HUES64 (cell line): ENCODE results near the gene RASEF. TPM values are rescaled to one million over a fixed set of nuclear protein-coding genes. Genes with fewer than 3 reads are reported as not detected.
"Not testable (repeated sequence)": the region's sequence is repeated elsewhere in the genome, so short reads cannot be mapped to it uniquely, and the experiment has no call there.

Source experiments
- H3K27ac ChIP-seq: 2 replicates; pipeline ENCODE4 v1.7.0; 2013; ENCODE audit warnings: low read depth, low read length, inconsistent platforms
- H3K27me3 ChIP-seq: 2 replicates; pipeline ENCODE4 v1.6.1; 2013; ENCODE audit warnings: mild to moderate bottlenecking, low read length; ENCODE audit not compliant: insufficient read depth
- H3K36me3 ChIP-seq: 2 replicates; pipeline ENCODE4 v1.6.1; 2013; ENCODE audit warnings: mild to moderate bottlenecking, low read length; ENCODE audit not compliant: insufficient read depth
- H3K4me1 ChIP-seq: 2 replicates; pipeline ENCODE4 v1.6.1; 2013; ENCODE audit warnings: mild to moderate bottlenecking, low read length, moderate library complexity; ENCODE audit not compliant: insufficient read depth
- H3K4me3 ChIP-seq: 2 replicates; pipeline ENCODE4 v1.5.1; 2013; ENCODE audit warnings: mild to moderate bottlenecking, low read length, moderate library complexity
- H3K9ac ChIP-seq: 2 replicates; pipeline ENCODE4 v1.6.1; 2013; ENCODE audit warnings: mild to moderate bottlenecking, low read depth, low read length
- H3K9me3 ChIP-seq: 2 replicates; pipeline ENCODE4 v1.6.1; 2013; ENCODE audit warnings: low read depth, low read length; ENCODE audit not compliant: insufficient read depth
- WGBS: fragments of 150-250, 120-280 bp; methylation state at CpG from one replicate; pipeline ENCODE4 v1.1.7; 2013; ENCODE audit warnings: missing lambda C conversion rate; 5-methylcytosine and 5-hydroxymethylcytosine counted together
- polyA plus RNA-seq, 2 experiments: library from polyadenylated mRNA; stranded (reverse); fragments of 50-300 nt; gene quantifications; one replicate each; pipeline ENCODE4 v1.2.3, GENCODE V29; 2013

RASEF gene
- polyA plus RNA-seq (2013, experiment 1 of 2) = 1.0 TPM
- polyA plus RNA-seq (2013, experiment 2 of 2) = 1.6 TPM

GRCh38 chr9:83062651-83063527 lies at the start of gene RASEF:
Gene RASEF (minus strand): TSS chr9:83063142. CDS start chr9:83062867, 275 bp downstream.
- Histone ChIP-seq H3K4me3 (peak within 1 kb of the TSS; percentile 61), H3K27ac (no peak within 1 kb of the TSS), H3K4me1 (no peaks in the 10 kb centered on the region; the same call in 1 of the 2 replicates), H3K9me3 (no peaks in the 10 kb centered on the region), H3K9ac (peak within 1 kb of the TSS; percentile 58), H3K27me3 (peaks cover 63% of the 10 kb centered on the region), H3K36me3 (no peaks in the 10 kb centered on the region)
- WGBS = 1% methylated on average over 98 of the region's 99 CpGs

DNA sequence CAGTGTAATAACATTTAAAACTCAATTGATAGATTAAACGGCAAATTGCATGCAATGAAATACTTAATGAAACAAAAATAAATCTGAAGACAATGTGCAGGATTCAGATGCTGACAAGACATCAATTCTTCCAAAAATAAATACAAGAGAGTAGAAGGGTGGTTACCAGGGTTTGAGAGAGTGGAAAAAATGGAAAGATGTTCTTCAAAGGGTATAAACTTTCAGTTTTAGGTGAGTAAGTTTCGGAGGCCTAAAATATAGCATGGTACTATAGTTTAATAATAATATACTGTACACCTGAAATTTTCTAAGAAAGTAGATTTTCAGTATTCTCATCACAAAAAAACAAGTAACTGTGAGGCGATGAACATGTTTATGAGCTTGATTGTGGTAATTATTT lies 48.2 kb upstream of the RASEF start:
- H3K9ac ChIP-seq = no peak overlapping the region
- WGBS = no CpG with 5 or more reads among the region's 3 CpGs
- H3K27me3 ChIP-seq = no peaks in the 10 kb centered on the region
- no peaks in the 10 kb centered on the region for H3K36me3 ChIP-seq
- no peak overlapping the region for H3K27ac ChIP-seq
- H3K9me3 ChIP-seq = peaks cover 22% of the 10 kb centered on the region
- no peak overlapping the region for H3K4me3 ChIP-seq
- H3K4me1 ChIP-seq = no peaks in the 10 kb centered on the region

DNA sequence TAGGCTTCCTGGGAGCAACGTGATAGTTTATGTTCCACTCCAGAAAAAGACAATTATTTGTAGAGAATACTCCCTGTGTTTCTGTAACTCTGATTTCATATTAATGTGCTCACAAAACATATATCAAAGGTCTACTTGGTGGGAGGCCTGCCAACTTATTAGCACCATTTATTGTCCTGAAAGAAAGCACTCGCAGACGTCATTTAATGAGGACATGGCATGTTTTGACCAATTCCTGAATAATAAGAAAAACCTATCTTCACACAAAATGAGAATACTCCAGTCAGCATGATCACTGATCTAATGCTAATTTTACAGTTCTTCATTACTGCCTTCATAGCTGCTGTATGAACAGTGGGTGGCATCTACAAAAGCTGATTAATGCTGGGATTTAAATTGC lies 46.4 kb upstream of the RASEF start:
- Histone ChIP-seq H3K27me3 (no peaks in the 10 kb centered on the region), H3K9me3 (peaks cover 14% of the 10 kb centered on the region), H3K36me3 (no peaks in the 10 kb centered on the region), H3K4me3 (no peak overlapping the region), H3K4me1 (no peaks in the 10 kb centered on the region), H3K9ac (no peak overlapping the region), H3K27ac (no peak overlapping the region)
- WGBS = 95% methylated on average over 2 of the region's 3 CpGs

- Histone ChIP-seq H3K36me3 (no peaks in the 10 kb centered on the region), H3K9ac (no peak overlapping the region)
Observed at GRCh38 chr9:83108208-83108607, 45.3 kb upstream of the RASEF start.

DNA sequence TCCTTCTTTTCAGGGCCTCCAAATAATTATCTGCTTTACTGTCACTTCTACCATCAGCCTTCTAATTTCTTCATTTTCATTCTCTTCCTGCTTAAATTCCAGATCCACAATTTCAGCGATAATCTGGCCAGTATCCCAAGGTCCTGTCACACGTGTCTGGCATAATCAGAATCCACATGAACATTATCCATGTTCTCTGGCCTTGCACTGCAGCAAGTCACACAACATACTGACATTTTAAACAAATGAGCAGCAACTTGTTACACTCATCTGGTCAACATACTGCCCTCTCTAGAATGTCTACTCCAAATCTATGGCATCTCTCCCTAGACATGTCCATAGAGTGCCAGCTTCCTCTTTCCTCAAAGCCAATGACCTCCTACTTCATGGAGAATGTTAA lies 43.8 kb upstream of the RASEF start:
- Histone ChIP-seq H3K9me3 (no peaks in the 10 kb centered on the region), H3K9ac (no peak overlapping the region), H3K4me3 (no peak overlapping the region), H3K27me3 (no peaks in the 10 kb centered on the region), H3K4me1 (no peaks in the 10 kb centered on the region), H3K27ac (no peak overlapping the region), H3K36me3 (no peaks in the 10 kb centered on the region)
- 94% methylated on average over 2 of the region's 2 CpGs for WGBS

More at GRCh38 chr9:83108208-83108607, 45.3 kb upstream of the RASEF start:
- no peaks in the 10 kb centered on the region for H3K27me3 ChIP-seq
- H3K4me3 ChIP-seq = no peak overlapping the region
- peaks cover 6% of the 10 kb centered on the region; the same call in 1 of the 2 replicates for H3K9me3 ChIP-seq
- no peaks in the 10 kb centered on the region for H3K4me1 ChIP-seq
- no peak overlapping the region for H3K27ac ChIP-seq

- Histone ChIP-seq H3K9me3 (no peaks in the 10 kb centered on the region), H3K27ac (no peak overlapping the region), H3K9ac (no peak overlapping the region), H3K36me3 (no peaks in the 10 kb centered on the region), H3K4me1 (no peaks in the 10 kb centered on the region), H3K4me3 (no peak overlapping the region), H3K27me3 (no peaks in the 10 kb centered on the region)
- 91% methylated on average over 1 of the region's 1 CpG for WGBS
Observed at GRCh38 chr9:83106263-83106662, 43.3 kb upstream of the RASEF start.

DNA sequence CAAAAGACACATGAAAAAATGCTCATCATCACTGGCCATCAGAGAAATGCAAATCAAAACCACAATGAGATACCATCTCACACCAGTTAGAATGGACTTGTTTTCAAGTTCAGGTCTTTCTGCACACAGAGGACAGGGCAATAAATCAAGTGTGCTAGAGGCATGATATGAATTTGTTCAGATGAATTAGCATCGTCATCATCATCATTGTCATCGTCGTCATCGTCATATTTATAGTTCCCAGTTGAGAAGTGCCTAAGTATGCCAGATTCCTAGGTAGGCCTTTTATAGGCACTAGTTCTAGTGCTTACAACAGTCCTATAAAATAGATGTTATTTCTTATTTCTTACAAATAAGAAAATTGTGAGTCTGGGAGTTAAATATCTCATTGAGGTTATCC lies 34.7 kb upstream of the RASEF start:
- no peak overlapping the region for H3K27ac ChIP-seq
- WGBS = 98% methylated on average over 4 of the region's 4 CpGs
- no peak overlapping the region for H3K9ac ChIP-seq

DNA sequence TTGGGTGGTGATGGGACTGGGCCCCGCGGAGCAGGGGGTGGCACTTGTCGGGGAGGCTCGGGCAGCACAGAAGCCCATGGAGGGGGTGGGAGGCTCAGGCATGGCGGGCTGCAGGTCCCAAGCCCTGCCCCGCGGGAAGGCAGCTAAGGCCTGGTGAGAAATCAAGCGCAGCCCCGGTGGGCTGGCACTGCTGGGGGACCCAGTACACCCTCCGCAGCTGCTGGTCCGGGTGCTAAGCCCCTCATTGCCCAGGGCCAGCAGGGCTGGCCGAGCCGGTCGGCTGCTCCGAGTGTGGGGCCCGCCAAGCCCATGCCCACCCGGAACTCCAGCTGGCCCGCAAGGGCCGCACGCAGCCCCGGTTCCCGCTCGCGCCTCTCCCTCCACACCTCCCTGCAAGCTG lies 30.4 kb upstream of the RASEF start:
- H3K36me3 ChIP-seq, H3K4me3 ChIP-seq, H3K27ac ChIP-seq, H3K27me3 ChIP-seq, H3K9me3 ChIP-seq, H3K4me1 ChIP-seq, H3K9ac ChIP-seq: not testable (repeated sequence)
- 96% methylated on average over 24 of the region's 24 CpGs for WGBS

More for the DNA sequence above, 34.7 kb upstream of the RASEF start:
- Histone ChIP-seq H3K9me3 (no peaks in the 10 kb centered on the region; the same call in 1 of the 2 replicates), H3K36me3 (no peaks in the 10 kb centered on the region), H3K4me3 (no peak overlapping the region), H3K27me3 (no peaks in the 10 kb centered on the region), H3K4me1 (no peaks in the 10 kb centered on the region)

DNA sequence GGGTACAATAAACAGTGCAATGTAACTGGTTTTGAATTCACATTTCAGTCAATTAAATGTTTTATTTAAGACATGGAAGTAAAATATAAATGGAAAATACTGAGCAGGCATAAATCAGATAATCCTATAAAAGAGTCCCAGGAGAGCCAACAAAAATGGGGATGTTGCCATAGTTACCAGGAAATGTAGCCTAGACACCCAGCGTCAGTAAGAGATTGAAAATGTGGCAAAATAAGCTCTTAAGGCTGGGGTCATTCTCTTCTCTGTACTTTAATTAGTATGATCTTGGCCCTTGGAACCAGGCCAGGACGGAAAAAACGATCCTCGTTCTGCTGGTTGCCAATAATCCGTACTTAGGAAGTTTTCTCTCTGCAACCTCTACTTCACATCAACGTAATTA lies 18.9 kb upstream of the RASEF start:
- Histone ChIP-seq H3K4me3 (no peak overlapping the region), H3K27ac (no peak overlapping the region), H3K9me3 (no peaks in the 10 kb centered on the region), H3K9ac (no peak overlapping the region), H3K4me1 (no peaks in the 10 kb centered on the region), H3K27me3 (no peaks in the 10 kb centered on the region), H3K36me3 (no peaks in the 10 kb centered on the region)
- WGBS = 94% methylated on average over 6 of the region's 6 CpGs

DNA sequence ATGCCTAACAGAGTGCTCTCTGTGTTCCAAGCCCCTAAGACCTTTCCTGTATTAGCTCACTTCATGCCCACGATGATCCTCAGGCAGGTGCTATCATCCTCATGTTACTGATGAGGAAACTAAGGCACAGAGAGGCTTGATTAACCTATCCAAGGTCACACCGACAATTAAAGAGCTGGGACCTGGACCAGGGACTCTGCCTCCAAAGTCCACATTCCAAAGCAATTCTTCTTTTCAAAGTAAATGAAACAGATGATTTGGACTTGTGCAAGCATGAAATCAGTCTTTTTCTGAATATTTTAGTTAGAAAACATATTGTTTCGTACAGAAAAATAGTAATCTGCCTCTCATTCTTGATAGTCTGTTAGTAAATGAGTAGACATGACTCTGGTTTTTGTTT lies 18.1 kb upstream of the RASEF start:
- no peak overlapping the region for H3K27ac ChIP-seq
- no peaks in the 10 kb centered on the region for H3K4me1 ChIP-seq
- H3K36me3 ChIP-seq = no peaks in the 10 kb centered on the region
- 90% methylated on average over 3 of the region's 3 CpGs for WGBS
- no peak overlapping the region for H3K4me3 ChIP-seq
- no peak overlapping the region for H3K9ac ChIP-seq
- H3K9me3 ChIP-seq = no peaks in the 10 kb centered on the region
- no peaks in the 10 kb centered on the region for H3K27me3 ChIP-seq

DNA sequence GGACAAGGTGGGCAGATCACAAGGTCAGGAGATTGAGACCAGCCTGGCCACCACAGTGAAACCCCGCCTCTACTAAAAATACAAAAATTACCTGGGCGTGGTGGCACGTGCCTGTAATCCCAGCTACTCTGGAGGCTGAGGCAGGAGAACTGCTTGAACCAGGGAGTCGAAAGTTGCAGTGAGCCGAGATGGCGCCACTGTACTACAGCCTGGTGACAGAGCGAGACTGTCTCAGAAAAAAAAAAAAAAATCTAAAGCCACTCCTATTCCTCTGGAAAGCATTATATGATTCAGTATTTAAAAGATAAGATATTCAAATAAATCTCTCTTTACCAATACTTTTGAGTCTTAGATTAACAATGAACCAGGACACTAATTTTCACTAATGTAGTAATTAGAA lies 13.0 kb upstream of the RASEF start:
- H3K27ac ChIP-seq, H3K4me3 ChIP-seq, H3K9me3 ChIP-seq, H3K4me1 ChIP-seq, H3K9ac ChIP-seq, H3K27me3 ChIP-seq, H3K36me3 ChIP-seq: not testable (repeated sequence)
- 94% methylated on average over 7 of the region's 7 CpGs for WGBS
